Type B pancreatic cell (in vitro differentiated cells): Measurements from ENCODE around the gene PDCD10. TPM values are rescaled to one million over a fixed set of nuclear protein-coding genes. Genes with fewer than 3 reads are reported as not detected.

Experiments used
- DNase-seq: peaks from one replicate; pipeline ENCODE4 v3.0.0; 2021; ENCODE audit warnings: mixed read lengths; ENCODE audit not compliant: unreplicated experiment; ENCODE audit errors: extremely low spot score
- H3K27ac Mint-ChIP-seq: 2 replicates; pipeline ENCODE4 v1.8.0; 2021; ENCODE audit warnings: mild to moderate bottlenecking, mixed read lengths
- H3K27me3 Mint-ChIP-seq: 2 replicates; pipeline ENCODE4 v1.8.0; 2021; ENCODE audit warnings: mixed read lengths
- H3K36me3 Mint-ChIP-seq: 2 replicates; pipeline ENCODE4 v1.8.0; 2021; ENCODE audit warnings: mixed read lengths
- H3K4me1 Mint-ChIP-seq: one replicate; pipeline ENCODE4 v1.8.0; 2021; ENCODE audit warnings: mixed read lengths; ENCODE audit not compliant: unreplicated experiment
- H3K4me3 Mint-ChIP-seq: 2 replicates; pipeline ENCODE4 v1.8.0; 2021; ENCODE audit warnings: mild to moderate bottlenecking, mixed read lengths
- H3K9me3 Mint-ChIP-seq: 2 replicates; pipeline ENCODE4 v1.8.0; 2021; ENCODE audit warnings: mixed read lengths
- total RNA-seq: library from RNA; stranded (reverse); gene quantifications from 2 replicates; pipeline ENCODE4 v1.2.1, GENCODE V29; 2021; ENCODE audit warnings: low replicate concordance
- TF ChIP-seq, protein P1 (sequence below): fragments of 200-600 bp; sonication (generic); conservative IDR thresholded peaks from 2 replicates; pipeline ENCODE4 v1.5.0; 2021; ENCODE audit warnings: antibody characterized with exemption, mild to moderate bottlenecking

Gene PDCD10
- total RNA-seq, 1 donor from 2014 or later: 43.3 TPM

- Mint-ChIP-seq H3K27ac (no peak overlapping the region), H3K4me3 (no peak overlapping the region), H3K9me3 (no peaks in the 10 kb centered on the region), H3K27me3 (no peaks in the 10 kb centered on the region), H3K4me1 (peaks cover 3% of the 10 kb centered on the region), H3K36me3 (no peaks in the 10 kb centered on the region)
- TF ChIP-seq, protein P1, sequence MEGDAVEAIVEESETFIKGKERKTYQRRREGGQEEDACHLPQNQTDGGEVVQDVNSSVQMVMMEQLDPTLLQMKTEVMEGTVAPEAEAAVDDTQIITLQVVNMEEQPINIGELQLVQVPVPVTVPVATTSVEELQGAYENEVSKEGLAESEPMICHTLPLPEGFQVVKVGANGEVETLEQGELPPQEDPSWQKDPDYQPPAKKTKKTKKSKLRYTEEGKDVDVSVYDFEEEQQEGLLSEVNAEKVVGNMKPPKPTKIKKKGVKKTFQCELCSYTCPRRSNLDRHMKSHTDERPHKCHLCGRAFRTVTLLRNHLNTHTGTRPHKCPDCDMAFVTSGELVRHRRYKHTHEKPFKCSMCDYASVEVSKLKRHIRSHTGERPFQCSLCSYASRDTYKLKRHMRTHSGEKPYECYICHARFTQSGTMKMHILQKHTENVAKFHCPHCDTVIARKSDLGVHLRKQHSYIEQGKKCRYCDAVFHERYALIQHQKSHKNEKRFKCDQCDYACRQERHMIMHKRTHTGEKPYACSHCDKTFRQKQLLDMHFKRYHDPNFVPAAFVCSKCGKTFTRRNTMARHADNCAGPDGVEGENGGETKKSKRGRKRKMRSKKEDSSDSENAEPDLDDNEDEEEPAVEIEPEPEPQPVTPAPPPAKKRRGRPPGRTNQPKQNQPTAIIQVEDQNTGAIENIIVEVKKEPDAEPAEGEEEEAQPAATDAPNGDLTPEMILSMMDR: no peak
- DNase-seq: no peak
Observed at GRCh38 chr3:167749728-167750127, 15.0 kb upstream of the PDCD10 start.

GRCh38 chr3:167749209-167749608, 14.5 kb upstream of the PDCD10 start:
- Mint-ChIP-seq H3K36me3 (no peaks in the 10 kb centered on the region), H3K4me1 (peaks cover 3% of the 10 kb centered on the region), H3K9me3 (no peaks in the 10 kb centered on the region), H3K27ac (no peak overlapping the region), H3K4me3 (no peak overlapping the region), H3K27me3 (no peaks in the 10 kb centered on the region)
- no peak for DNase-seq
- TF ChIP-seq, protein P1: no peak

GRCh38 chr3:167743799-167744198, 9.1 kb upstream of the PDCD10 start:
- no peaks in the 10 kb centered on the region for H3K36me3 Mint-ChIP-seq
- no peak for DNase-seq
- H3K4me3 Mint-ChIP-seq: no peak overlapping the region
- no peak overlapping the region for H3K27ac Mint-ChIP-seq
- no peaks in the 10 kb centered on the region for H3K9me3 Mint-ChIP-seq
- no peaks in the 10 kb centered on the region for H3K27me3 Mint-ChIP-seq
- TF ChIP-seq, protein P1: no peak
- no peaks in the 10 kb centered on the region for H3K4me1 Mint-ChIP-seq

GRCh38 chr3:167742338-167742737, 7.6 kb upstream of the PDCD10 start:
- Mint-ChIP-seq H3K27ac (no peak overlapping the region), H3K36me3 (no peaks in the 10 kb centered on the region), H3K4me1 (no peaks in the 10 kb centered on the region), H3K27me3 (peaks cover 7% of the 10 kb centered on the region), H3K4me3 (no peak overlapping the region), H3K9me3 (no peaks in the 10 kb centered on the region)
- TF ChIP-seq, protein P1: no peak
- DNase-seq: no peak

DNA sequence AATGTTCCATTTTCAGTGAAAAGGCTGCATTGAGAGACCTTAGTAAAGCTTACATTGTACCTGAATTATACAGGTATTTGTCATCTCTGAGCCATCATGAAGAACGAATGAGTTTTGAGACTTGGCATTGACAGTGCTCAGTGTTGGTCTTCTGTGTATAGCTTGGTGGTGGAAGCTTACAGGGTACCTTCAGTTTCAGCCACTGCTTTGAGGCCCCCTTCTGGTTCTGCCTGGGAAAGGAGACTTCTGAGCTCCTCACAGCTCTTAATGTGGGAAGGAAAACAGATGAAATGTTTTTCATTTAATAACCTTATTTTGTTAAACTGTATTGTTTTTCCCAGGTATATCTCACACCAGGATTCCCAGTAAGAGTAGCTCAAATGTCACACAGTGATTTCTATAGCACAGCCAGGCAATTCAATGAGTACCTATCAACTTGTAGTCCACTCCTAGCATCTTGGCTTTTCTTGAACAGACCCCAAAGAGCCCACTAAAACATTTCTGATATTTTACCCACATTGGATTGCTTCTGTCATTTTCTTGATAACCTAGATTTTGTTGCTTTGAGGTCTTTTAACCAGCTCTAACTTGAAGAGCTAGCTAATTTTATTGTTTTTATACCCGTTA, 6.4 kb upstream of the PDCD10 start:
- Mint-ChIP-seq H3K4me1 (no peaks in the 10 kb centered on the region), H3K4me3 (no peak overlapping the region), H3K36me3 (no peaks in the 10 kb centered on the region), H3K27ac (no peak overlapping the region), H3K9me3 (no peaks in the 10 kb centered on the region), H3K27me3 (peaks cover 16% of the 10 kb centered on the region)
- TF ChIP-seq, protein P1: peak; percentile 64
- no peak for DNase-seq
